B cell (primary cell): ENCODE data around the gene KRT27.

Experiments used
- EZH2 ChIP-seq: IDR thresholded peaks from 2 replicates; pipeline ENCODE4 v1.6.1; 2012; ENCODE audit warnings: borderline replicate concordance, low read depth, mild to moderate bottlenecking, moderate library complexity, low read length; ENCODE audit not compliant: insufficient read depth, poor library complexity, severe bottlenecking
- TF ChIP-seq, protein P1 (sequence below): fragments of 200-600 bp; IDR thresholded peaks from one replicate; pipeline ENCODE4 v1.8.0; 2022; ENCODE audit warnings: antibody characterized with exemption, mild to moderate bottlenecking

DNA sequence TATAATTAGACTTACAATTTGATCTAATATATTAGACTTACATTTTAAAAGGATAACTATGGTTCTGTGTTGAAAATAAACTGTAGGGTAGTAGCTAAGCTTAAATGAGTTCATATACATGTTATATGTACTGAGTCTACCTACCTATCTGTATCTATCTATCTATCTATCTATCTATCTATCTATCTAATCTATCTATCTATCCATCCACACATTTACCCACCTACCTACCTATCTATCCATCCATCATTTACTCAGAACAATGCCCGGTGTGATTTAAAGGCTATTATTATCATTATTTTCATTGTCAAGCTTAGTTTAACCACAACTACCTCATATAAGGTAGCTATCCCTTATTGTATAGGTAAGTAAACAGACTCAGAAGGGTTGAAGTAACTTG is 33.0 kb upstream of the KRT27 start:
- TF ChIP-seq, protein P1, sequence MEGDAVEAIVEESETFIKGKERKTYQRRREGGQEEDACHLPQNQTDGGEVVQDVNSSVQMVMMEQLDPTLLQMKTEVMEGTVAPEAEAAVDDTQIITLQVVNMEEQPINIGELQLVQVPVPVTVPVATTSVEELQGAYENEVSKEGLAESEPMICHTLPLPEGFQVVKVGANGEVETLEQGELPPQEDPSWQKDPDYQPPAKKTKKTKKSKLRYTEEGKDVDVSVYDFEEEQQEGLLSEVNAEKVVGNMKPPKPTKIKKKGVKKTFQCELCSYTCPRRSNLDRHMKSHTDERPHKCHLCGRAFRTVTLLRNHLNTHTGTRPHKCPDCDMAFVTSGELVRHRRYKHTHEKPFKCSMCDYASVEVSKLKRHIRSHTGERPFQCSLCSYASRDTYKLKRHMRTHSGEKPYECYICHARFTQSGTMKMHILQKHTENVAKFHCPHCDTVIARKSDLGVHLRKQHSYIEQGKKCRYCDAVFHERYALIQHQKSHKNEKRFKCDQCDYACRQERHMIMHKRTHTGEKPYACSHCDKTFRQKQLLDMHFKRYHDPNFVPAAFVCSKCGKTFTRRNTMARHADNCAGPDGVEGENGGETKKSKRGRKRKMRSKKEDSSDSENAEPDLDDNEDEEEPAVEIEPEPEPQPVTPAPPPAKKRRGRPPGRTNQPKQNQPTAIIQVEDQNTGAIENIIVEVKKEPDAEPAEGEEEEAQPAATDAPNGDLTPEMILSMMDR: no peak
- TF ChIP-seq EZH2: no peak
